ENCODE measurements around the gene PTPRE. TPM values are rescaled to one million over a fixed set of nuclear protein-coding genes. Genes with fewer than 3 reads are reported as not detected.

PTPRE gene
- total RNA-seq, 1 donor from 2014 or later: 3.6 TPM

DNA sequence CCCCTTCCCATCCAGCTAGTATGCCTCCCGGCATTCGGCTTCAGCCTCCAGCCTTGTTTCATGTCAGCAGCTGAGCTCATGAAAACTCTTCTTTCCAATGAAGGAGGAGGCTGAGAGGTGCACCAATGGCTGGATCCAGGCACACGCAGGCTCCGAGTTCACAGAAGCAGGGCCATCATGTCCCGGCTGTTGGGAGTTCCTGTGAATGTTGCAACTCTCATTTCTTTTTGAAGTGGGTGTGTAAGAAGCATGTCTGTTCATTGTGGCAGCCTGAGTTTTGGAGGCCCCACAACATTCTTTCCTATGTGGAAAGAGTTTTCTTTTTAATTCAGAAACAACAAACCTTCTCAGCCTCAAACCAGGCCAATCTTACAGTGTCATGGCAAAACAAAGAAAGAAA lies 89.7 kb downstream of the PTPRE start:
- Mint-ChIP-seq H3K27me3 (peaks cover 30% of the 10 kb centered on the region), H3K36me3 (no peaks in the 10 kb centered on the region), H3K4me1 (ENCODE audit: unreplicated experiment) (peaks cover 42% of the 10 kb centered on the region), H3K9me3 (no peaks in the 10 kb centered on the region), H3K27ac (no peak overlapping the region), H3K4me3 (no peak overlapping the region)
- no peak for DNase-seq (ENCODE audit: extremely low spot score, unreplicated experiment)
- TF ChIP-seq, protein P1, sequence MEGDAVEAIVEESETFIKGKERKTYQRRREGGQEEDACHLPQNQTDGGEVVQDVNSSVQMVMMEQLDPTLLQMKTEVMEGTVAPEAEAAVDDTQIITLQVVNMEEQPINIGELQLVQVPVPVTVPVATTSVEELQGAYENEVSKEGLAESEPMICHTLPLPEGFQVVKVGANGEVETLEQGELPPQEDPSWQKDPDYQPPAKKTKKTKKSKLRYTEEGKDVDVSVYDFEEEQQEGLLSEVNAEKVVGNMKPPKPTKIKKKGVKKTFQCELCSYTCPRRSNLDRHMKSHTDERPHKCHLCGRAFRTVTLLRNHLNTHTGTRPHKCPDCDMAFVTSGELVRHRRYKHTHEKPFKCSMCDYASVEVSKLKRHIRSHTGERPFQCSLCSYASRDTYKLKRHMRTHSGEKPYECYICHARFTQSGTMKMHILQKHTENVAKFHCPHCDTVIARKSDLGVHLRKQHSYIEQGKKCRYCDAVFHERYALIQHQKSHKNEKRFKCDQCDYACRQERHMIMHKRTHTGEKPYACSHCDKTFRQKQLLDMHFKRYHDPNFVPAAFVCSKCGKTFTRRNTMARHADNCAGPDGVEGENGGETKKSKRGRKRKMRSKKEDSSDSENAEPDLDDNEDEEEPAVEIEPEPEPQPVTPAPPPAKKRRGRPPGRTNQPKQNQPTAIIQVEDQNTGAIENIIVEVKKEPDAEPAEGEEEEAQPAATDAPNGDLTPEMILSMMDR (conservative IDR thresholded peaks at IDR 0.05): no peak

DNA sequence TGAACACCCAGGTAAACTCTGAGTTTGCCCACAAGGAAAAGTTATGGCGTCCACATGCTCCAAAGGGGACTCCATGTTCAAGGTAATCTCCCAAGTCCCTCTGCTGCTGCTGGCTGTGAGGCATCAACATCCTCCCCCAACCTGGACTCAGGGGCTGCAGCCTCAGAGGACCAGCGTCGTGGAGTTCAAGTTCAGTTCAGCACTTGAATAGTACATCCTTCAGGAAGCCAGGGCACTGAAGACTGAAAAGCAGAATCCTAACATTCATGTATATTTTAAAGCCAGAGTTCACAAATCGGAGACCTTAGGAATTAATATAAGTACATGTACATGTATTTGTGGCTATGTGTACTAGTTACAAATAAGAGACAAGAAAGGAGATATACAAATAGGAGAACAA lies 90.4 kb downstream of the PTPRE start:
- H3K4me1 Mint-ChIP-seq (ENCODE audit: unreplicated experiment): peaks cover 42% of the 10 kb centered on the region
- TF ChIP-seq, protein P1 (conservative IDR thresholded peaks at IDR 0.05): no peak
- H3K9me3 Mint-ChIP-seq: no peaks in the 10 kb centered on the region
- no peak for DNase-seq (ENCODE audit: extremely low spot score, unreplicated experiment)
- no peak overlapping the region for H3K4me3 Mint-ChIP-seq
- no peaks in the 10 kb centered on the region for H3K36me3 Mint-ChIP-seq
- no peak overlapping the region for H3K27ac Mint-ChIP-seq
- H3K27me3 Mint-ChIP-seq: peaks cover 35% of the 10 kb centered on the region

DNA sequence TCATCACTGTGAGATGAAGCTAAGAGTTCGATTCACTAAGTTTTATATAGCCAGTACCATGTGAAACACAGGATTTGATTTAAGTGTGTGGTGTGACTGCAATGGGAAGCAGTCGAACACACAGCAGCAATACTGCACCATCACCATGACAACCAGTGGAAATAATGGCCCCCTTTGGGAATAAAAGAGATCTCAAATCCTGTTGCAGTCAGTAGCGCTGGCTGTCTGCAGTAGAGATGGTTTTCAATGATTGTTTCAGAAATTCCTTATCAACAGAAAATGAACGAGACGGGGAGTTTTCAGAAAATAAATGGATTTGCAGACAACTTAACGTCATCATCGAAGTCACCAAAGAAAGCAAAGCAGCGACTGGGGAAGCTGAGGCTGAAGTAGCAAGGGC lies 91.0 kb downstream of the PTPRE start:
- H3K27ac Mint-ChIP-seq: no peak overlapping the region
- peaks cover 36% of the 10 kb centered on the region for H3K27me3 Mint-ChIP-seq

DNA sequence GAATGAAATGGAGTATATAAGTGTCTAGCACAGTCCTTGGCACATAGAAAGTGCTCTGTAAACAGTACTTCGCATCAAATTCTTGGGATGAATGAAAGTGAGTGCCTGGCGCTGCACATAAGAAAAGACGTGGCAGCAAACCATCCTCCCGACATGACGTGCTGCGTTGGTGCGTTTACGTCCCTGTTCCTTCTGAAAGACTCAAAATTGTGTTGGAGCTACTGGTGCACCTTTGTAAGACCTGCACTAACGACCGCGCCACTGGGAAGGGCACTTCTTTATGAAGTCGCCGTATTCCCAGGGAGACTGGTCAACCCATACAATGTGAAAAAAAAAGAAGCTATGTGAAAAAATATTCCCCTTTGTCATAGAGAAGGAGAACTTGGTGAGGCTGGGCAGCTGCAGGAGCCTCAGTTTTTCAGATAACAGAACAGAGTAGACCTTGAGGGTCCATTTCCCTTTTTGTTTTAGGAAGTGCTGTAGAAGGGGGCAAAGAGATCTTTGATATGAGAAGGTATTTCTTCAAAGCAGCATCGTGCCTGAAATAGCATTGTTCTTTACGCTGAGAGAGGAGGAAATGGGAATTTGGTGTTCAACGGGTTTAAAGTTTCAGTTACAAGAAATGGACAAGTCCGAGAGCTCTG lies 91.7 kb downstream of the PTPRE start:
- Mint-ChIP-seq H3K4me1 (ENCODE audit: unreplicated experiment) (peaks cover 46% of the 10 kb centered on the region), H3K36me3 (no peaks in the 10 kb centered on the region), H3K4me3 (no peak overlapping the region), H3K27me3 (peaks cover 36% of the 10 kb centered on the region), H3K27ac (no peak overlapping the region), H3K9me3 (no peaks in the 10 kb centered on the region)
- TF ChIP-seq, protein P1 (conservative IDR thresholded peaks at IDR 0.05): no peak
- no peak for DNase-seq (ENCODE audit: extremely low spot score, unreplicated experiment)

More for the DNA sequence above, 91.0 kb downstream of the PTPRE start:
- no peaks in the 10 kb centered on the region for H3K9me3 Mint-ChIP-seq
- H3K4me1 Mint-ChIP-seq (ENCODE audit: unreplicated experiment): peaks cover 43% of the 10 kb centered on the region
- no peak for DNase-seq (ENCODE audit: extremely low spot score, unreplicated experiment)
- H3K36me3 Mint-ChIP-seq: no peaks in the 10 kb centered on the region
- TF ChIP-seq, protein P1 (conservative IDR thresholded peaks at IDR 0.05): no peak
- H3K4me3 Mint-ChIP-seq: peak overlapping the region; percentile 31

DNA sequence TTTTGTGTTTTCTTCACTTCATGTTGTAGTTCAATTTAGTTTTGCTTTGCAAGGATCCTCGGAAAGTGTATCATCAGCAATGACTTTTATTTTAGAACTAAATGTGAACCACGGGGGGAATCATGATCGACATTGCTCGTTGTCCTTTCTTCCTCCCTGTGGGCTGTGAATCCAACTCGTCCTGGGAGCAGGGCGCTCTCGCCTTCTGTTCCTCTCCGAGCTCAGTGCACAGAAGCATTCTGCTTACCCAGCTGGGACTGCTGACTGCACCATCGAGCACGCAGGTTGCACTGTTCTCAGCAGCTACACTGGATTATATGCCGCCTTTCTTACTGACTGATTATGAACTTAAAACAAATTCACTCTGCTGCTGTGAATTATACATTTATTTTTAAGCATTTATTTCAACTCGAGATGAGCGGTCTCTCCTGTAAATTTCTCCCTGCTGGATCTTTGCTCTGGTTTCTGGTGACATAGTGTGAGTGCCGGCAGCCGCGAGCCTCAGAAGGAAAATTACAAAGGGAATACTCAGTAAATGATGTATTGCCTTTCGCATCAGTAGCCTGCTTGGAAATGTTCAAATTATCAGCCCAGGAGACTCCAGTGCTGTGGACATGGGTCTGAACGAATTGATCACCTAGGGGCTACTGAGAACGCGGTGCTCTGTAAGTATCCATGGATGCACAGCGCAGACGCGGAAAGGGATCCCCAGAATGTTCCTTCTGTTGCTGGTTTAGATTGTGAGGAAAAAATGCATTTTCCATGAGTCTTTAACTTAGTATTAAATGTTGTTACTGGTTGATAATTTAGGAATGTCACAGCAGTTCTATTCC lies 92.6 kb downstream of the PTPRE start:
- DNase-seq (ENCODE audit: extremely low spot score, unreplicated experiment): no peak
- peaks cover 40% of the 10 kb centered on the region for H3K27me3 Mint-ChIP-seq
- no peak overlapping the region for H3K27ac Mint-ChIP-seq
- TF ChIP-seq, protein P1 (conservative IDR thresholded peaks at IDR 0.05): no peak
- peaks cover 46% of the 10 kb centered on the region for H3K4me1 Mint-ChIP-seq (ENCODE audit: unreplicated experiment)
- no peaks in the 10 kb centered on the region for H3K36me3 Mint-ChIP-seq
- no peaks in the 10 kb centered on the region for H3K9me3 Mint-ChIP-seq
- H3K4me3 Mint-ChIP-seq: peak overlapping the region; percentile 6

Data from type B pancreatic cell (in vitro differentiated cells).